Measurements from ENCODE around the gene LRIT2.

Gene LRIT2

GRCh38 chr10:84216834-84217233, 8.5 kb downstream of the LRIT2 start:
- TF ChIP-seq, protein P1, sequence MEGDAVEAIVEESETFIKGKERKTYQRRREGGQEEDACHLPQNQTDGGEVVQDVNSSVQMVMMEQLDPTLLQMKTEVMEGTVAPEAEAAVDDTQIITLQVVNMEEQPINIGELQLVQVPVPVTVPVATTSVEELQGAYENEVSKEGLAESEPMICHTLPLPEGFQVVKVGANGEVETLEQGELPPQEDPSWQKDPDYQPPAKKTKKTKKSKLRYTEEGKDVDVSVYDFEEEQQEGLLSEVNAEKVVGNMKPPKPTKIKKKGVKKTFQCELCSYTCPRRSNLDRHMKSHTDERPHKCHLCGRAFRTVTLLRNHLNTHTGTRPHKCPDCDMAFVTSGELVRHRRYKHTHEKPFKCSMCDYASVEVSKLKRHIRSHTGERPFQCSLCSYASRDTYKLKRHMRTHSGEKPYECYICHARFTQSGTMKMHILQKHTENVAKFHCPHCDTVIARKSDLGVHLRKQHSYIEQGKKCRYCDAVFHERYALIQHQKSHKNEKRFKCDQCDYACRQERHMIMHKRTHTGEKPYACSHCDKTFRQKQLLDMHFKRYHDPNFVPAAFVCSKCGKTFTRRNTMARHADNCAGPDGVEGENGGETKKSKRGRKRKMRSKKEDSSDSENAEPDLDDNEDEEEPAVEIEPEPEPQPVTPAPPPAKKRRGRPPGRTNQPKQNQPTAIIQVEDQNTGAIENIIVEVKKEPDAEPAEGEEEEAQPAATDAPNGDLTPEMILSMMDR (IDR thresholded peaks at IDR 0.05; ENCODE audit: low read depth, low read length), result no peak
- DNase-seq (ENCODE audit: extremely low read depth, low read depth), result no peak

DNA sequence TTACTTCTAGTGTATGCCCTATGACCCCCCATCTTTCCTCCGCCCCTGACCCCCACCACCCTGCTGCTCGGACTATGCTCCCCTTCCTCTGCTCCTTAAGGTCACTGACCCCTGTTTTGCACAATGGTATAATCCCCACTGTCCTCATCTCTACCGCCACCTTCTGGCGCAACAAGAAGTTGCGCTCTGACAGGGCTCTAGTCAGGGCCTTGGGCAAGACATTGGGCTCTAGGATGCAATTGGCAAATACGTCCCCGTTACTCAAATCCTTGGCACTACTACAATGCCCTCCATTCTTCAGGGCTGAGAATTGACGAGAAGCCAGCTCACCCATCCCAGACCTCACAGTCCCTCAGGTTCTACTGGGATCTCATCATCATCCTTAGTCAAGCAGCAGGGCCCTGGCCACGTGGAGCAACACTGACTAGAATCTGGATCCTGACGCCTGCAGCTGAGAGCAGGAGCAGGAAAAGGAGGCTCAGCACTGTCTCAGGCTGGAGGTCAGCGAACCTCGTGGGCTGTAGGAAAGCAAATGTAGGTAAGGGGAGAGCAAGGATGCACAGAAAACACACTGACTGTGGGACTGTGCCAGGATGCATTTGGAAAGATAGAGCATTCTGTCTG, 10.6 kb downstream of the LRIT2 start:
- TF ChIP-seq, protein P1 (IDR thresholded peaks at IDR 0.05; ENCODE audit: low read depth, low read length), result no peak; the same call in none of the 2 replicates
- DNase-seq (ENCODE audit: extremely low read depth, low read depth), result no peak

DNA sequence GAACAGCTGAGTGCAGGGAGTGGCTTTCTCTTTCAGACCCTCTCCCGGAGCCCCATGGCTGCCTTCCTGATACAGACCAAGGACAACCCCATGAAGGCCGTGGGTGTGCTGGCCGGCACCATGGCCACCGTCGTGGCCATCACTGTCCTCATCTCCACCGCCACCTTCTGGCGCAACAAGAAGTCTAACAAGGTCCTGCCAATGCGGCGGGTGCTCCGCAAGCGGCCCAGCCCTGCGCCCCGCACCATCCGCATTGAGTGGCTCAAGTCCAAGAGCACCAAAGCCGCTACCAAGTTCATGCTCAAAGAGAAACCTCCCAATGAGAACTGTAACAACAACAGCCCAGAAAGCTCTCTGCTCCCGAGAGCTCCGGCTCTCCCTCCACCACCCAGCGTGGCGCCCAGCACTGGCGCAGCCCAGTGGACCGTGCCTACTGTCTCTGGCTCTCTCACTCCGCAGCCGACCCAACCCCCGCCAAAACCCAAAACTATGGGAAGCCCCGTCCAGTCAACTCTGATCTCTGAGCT, 11.2 kb downstream of the LRIT2 start:
- DNase-seq (ENCODE audit: extremely low read depth, low read depth), result no peak

GRCh38 chr10:84213076-84213475, 12.3 kb downstream of the LRIT2 start:
- DNase-seq (ENCODE audit: extremely low read depth, low read depth), result no peak
- TF ChIP-seq, protein P1 (IDR thresholded peaks at IDR 0.05; ENCODE audit: low read depth, low read length), result no peak

More for the DNA sequence above, 11.2 kb downstream of the LRIT2 start:
- TF ChIP-seq, protein P1 (IDR thresholded peaks at IDR 0.05; ENCODE audit: low read depth, low read length), result no peak

DNA sequence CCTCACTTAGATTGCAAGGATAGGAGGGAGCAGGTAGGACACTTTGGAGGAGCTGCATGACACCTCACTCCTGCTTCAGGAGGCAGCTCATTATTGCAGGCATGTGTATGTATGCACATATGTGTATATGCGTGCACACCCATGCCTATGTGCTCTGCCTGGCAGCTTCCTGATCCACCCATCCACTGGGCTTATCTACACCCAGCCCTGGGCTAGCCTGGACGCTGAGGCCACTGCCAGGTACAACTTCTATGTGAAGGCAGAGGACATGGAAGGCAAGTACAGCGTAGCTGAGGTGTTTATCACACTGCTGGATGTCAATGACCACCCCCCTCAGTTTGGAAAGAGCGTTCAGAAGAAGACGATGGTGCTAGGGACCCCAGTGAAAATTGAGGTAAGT, 13.3 kb downstream of the LRIT2 start:
- DNase-seq (ENCODE audit: extremely low read depth, low read depth), result no peak
- TF ChIP-seq, protein P1 (IDR thresholded peaks at IDR 0.05; ENCODE audit: low read depth, low read length), result no peak

DNA sequence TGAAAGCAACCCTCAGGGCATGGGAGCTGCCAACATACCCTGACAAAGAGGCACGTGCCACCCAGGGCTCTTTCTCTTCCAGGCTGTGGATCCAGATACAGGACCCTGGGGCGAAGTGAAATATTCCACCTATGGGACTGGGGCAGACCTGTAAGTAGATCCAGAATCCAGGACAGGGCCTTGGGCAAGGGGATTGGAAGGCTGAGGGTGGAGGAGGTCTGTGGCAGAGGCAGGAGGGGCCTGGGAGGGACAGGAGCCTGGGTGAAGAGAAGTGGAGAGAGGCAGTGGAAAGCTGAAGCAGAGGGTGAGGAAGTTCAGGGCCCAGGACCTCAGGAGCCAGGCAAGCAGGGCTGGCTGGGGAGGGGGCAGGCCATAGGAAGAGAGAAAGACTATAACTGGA, 13.8 kb downstream of the LRIT2 start:
- TF ChIP-seq, protein P1 (IDR thresholded peaks at IDR 0.05; ENCODE audit: low read depth, low read length), result no peak
- no peak for DNase-seq (ENCODE audit: extremely low read depth, low read depth)

DNA sequence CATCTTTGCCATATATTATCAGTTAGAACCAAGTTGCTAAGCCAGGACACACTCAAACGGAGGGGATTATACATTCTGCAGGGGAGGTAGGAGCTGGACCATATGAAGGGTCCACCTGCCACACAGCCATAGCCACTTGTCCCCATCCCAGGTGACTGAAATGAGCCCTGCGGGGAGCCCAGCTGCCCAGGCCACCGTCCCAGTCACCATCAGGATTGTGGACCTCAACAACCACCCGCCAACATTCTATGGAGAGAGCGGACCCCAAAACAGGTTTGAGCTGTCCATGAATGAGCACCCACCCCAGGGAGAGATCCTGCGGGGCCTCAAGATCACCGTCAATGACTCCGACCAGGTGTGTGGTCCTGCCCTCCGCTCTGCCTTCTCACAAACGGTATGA, 17.3 kb downstream of the LRIT2 start:
- no peak for DNase-seq (ENCODE audit: extremely low read depth, low read depth)
- TF ChIP-seq, protein P1 (IDR thresholded peaks at IDR 0.05; ENCODE audit: low read depth, low read length), result no peak
